ENCODE measurements around the gene FAM50A. TPM values are rescaled to one million over a fixed set of nuclear protein-coding genes. Genes with fewer than 3 reads are reported as not detected.

Gene FAM50A
- total RNA-seq, 1 experiment from 2014 or later, result 75.9 TPM

DNA sequence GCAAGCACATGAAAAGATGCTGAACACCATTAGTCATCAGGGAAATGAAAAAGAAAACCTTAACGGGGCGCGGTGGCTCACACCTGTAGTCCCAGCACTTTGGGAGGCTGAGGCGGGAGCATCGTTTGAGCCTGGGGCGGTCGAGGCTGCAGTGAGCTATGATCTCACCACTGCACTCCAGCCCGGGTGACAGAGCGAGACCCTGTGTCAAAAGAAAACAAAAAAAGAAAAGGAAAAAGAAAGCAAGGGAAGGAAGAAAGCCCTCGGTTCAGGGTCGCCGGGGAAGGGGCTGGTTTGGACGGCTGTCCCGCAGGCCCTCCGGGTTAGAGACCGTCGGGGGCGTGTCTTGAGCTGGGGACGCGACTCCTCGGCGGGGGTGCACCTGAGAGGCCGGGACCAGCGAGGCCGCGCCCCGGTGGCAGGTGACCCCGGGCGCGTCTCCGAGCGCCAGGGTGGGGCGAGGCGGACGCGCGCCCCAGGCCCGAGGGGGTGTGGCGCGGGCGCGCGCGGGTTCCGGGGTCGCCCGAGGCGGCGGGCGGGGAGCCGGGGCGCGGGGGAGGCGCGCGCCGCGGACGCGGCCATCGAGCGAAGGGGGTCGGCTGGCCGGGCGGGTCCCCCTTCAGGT, 13.7 kb downstream of the FAM50A start:
- Mint-ChIP-seq H3K27ac (ENCODE audit: unreplicated experiment) (peak overlapping the region; percentile 93), H3K4me3 (ENCODE audit: unreplicated experiment) (peak overlapping the region; percentile 98), H3K9me3 (ENCODE audit: unreplicated experiment) (no peaks in the 10 kb centered on the region), H3K4me1 (ENCODE audit: low read depth, unreplicated experiment) (no peaks in the 10 kb centered on the region), H3K36me3 (ENCODE audit: insufficient read depth, unreplicated experiment) (peaks cover 29% of the 10 kb centered on the region), H3K27me3 (ENCODE audit: insufficient read depth, unreplicated experiment) (no peaks in the 10 kb centered on the region)
- POLR2A ChIA-PET, result interaction anchor here (1.1 to 1.2 kb wide), 2 partner anchors 33 to 60 kb away, joined by 3 read pairs; partner anchors contain the start of gene SLC10A3
- DNase-seq, result peak; percentile 74 to 83
- Histone ChIP-seq H3K4me1 (no peaks in the 10 kb centered on the region), H3K4me3 (ENCODE audit: low read depth, low read length) (peak overlapping the region; percentile 72), H3K36me3 (ENCODE audit: control insufficient read depth, insufficient read depth, low read length) (no peaks in the 10 kb centered on the region), H3K27me3 (replicated peaks; ENCODE audit: control insufficient read depth, insufficient read depth, low read length) (no peaks in the 10 kb centered on the region), H3K9me3 (no peaks in the 10 kb centered on the region)
- TF ChIP-seq, protein P1, sequence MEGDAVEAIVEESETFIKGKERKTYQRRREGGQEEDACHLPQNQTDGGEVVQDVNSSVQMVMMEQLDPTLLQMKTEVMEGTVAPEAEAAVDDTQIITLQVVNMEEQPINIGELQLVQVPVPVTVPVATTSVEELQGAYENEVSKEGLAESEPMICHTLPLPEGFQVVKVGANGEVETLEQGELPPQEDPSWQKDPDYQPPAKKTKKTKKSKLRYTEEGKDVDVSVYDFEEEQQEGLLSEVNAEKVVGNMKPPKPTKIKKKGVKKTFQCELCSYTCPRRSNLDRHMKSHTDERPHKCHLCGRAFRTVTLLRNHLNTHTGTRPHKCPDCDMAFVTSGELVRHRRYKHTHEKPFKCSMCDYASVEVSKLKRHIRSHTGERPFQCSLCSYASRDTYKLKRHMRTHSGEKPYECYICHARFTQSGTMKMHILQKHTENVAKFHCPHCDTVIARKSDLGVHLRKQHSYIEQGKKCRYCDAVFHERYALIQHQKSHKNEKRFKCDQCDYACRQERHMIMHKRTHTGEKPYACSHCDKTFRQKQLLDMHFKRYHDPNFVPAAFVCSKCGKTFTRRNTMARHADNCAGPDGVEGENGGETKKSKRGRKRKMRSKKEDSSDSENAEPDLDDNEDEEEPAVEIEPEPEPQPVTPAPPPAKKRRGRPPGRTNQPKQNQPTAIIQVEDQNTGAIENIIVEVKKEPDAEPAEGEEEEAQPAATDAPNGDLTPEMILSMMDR (IDR thresholded peaks at IDR 0.05; ENCODE audit: insufficient read depth in 1 of 2, low read depth in 1 of 2, low read length in 1 of 2, severe bottlenecking in 1 of 2, unreplicated experiment in 1 of 2), result no peak
- intact Hi-C loops (cut with micrococcal nuclease; ENCODE audit: unreplicated experiment), result no loop called here
- no TSS peak for BruUV-seq (replicated peaks)
- CTCF ChIA-PET, result interaction anchor here (1.0 to 1.2 kb wide), 2 partner anchors 69 to 84 kb away, joined by 3 to 4 read pairs; no protein-coding TSS in a partner anchor

GRCh38 chrX:154458116-154458953, 14.4 kb downstream of the FAM50A start, which contains the start of gene PLXNA3:
Gene PLXNA3 (plus strand): TSS chrX:154458281. CDS start chrX:154460184, 1,903 bp downstream.
- Histone ChIP-seq H3K4me1 (no peaks in the 10 kb centered on the region), H3K4me3 (ENCODE audit: low read depth, low read length) (peak within 1 kb of the TSS; percentile 72), H3K36me3 (ENCODE audit: control insufficient read depth, insufficient read depth, low read length) (no peaks in the 10 kb centered on the region), H3K9me3 (no peaks in the 10 kb centered on the region), H3K27me3 (replicated peaks; ENCODE audit: control insufficient read depth, insufficient read depth, low read length) (no peaks in the 10 kb centered on the region)
- Mint-ChIP-seq H3K27me3 (ENCODE audit: insufficient read depth, unreplicated experiment) (no peaks in the 10 kb centered on the region), H3K36me3 (ENCODE audit: insufficient read depth, unreplicated experiment) (peaks cover 33% of the 10 kb centered on the region), H3K9me3 (ENCODE audit: unreplicated experiment) (no peaks in the 10 kb centered on the region), H3K4me1 (ENCODE audit: low read depth, unreplicated experiment) (no peaks in the 10 kb centered on the region), H3K4me3 (ENCODE audit: unreplicated experiment) (peak within 1 kb of the TSS; percentile 98), H3K27ac (ENCODE audit: unreplicated experiment) (peak within 1 kb of the TSS; percentile 93)
- TF ChIP-seq, protein P1 (IDR thresholded peaks at IDR 0.05; ENCODE audit: insufficient read depth in 1 of 2, low read depth in 1 of 2, low read length in 1 of 2, severe bottlenecking in 1 of 2, unreplicated experiment in 1 of 2), result no peak
- intact Hi-C loops (cut with micrococcal nuclease; ENCODE audit: unreplicated experiment), result no loop called here
- DNase-seq, result peak; percentile 46 to 80
- TSS peak; percentile 56 for BruUV-seq (replicated peaks)
- ChIA-PET CTCF (interaction anchor here (1.0 to 1.2 kb wide), 2 partner anchors 69 to 85 kb away, joined by 3 to 4 read pairs; no protein-coding TSS in a partner anchor), POLR2A (interaction anchor here (1.1 to 1.2 kb wide), 2 partner anchors 32 to 61 kb away, joined by 3 read pairs; partner anchors contain the start of gene SLC10A3)

Measured in Caco-2 (cell line).